Lower leg skin (tissue), 3 donors: Measurements from ENCODE around the gene NPAS2.

Source experiments
- CTCF ChIP-seq, 3 donors: fragments of 450-650 bp; IDR thresholded peaks; one replicate each; pipeline ENCODE4 v1.5.1; 2016; ENCODE audit warnings: antibody characterized with exemption in 3 of 3, mild to moderate bottlenecking in 3 of 3, moderate library complexity in 2 of 3
- POLR2A ChIP-seq, 2 donors: fragments of 450-650 bp; IDR thresholded peaks; one replicate each; pipeline ENCODE4 v1.6.1; 2016 to 2017; ENCODE audit warnings: antibody characterized with exemption in 2 of 2, mild to moderate bottlenecking in 1 of 2, moderate library complexity in 1 of 2

- TF ChIP-seq CTCF (IDR thresholded peaks at IDR 0.05) (no peak), POLR2A (IDR thresholded peaks at IDR 0.05) (no peak)
These were observed 144.8 kb downstream of the NPAS2 start for GRCh38 chr2:100964681-100965169.
